Thyroid gland (tissue), 4 donors: ENCODE measurements around the gene RAB31. TPM values are rescaled to one million over a fixed set of nuclear protein-coding genes. Genes with fewer than 3 reads are reported as not detected.

Experiments
- DNase-seq, 2 donors: peaks; one replicate each; pipeline ENCODE4 v3.0.0-alpha.2; 2019
- H3K27ac ChIP-seq, 3 donors: fragments of 200-600 bp; sonication (generic); 1 replicate in 2 of 3; 2 replicates in 1 of 3; pipeline ENCODE4 v1.5.1; 2016 to 2019; ENCODE audit warnings: mild to moderate bottlenecking in 1 of 3, moderate library complexity in 1 of 3
- H3K27me3 ChIP-seq: fragments of 200-600 bp; sonication (generic); one replicate; pipeline ENCODE4 v1.5.1; 2019
- H3K36me3 ChIP-seq, 2 donors: fragments of 200-600 bp; sonication (generic); one replicate each; pipeline ENCODE4 v1.5.1; 2016 to 2019
- H3K4me1 ChIP-seq, 2 donors: fragments of 200-600 bp; sonication (generic); one replicate each; pipeline ENCODE4 v1.5.1; 2017 to 2019
- H3K4me3 ChIP-seq, 3 donors: fragments of 200-600 bp; sonication (generic); replicated peaks in 1 of 3; 1 replicate in 2 of 3; 2 replicates in 1 of 3; pipeline ENCODE4 v1.5.1; 2016; ENCODE audit warnings: mild to moderate bottlenecking in 1 of 3
- H3K9me3 ChIP-seq: fragments of 200-600 bp; sonication (generic); one replicate; pipeline ENCODE4 v1.5.1; 2017
- POLR2A ChIP-seq, 2 donors: fragments of 450-650 bp; IDR thresholded peaks; one replicate each; pipeline ENCODE4 v1.6.1; 2017; ENCODE audit warnings: antibody characterized with exemption in 2 of 2, mild to moderate bottlenecking in 2 of 2, moderate library complexity in 1 of 2
- WGBS, 2 donors: methylation state at CpG; one replicate each; pipeline ENCODE4 v1.1.5; 2017; 5-methylcytosine and 5-hydroxymethylcytosine counted together
- intact Hi-C: fragments of 100-400 bp; cut with DNase I; formaldehyde crosslinking; loops from one replicate; pipeline ENCODE4 v1.15.1; 2023
- total RNA-seq, 4 donors: library from RNA; depleted of rRNA; stranded (reverse); fragments of >200 nt; gene quantifications; one replicate each; pipeline ENCODE4 v1.2.3, GENCODE V29; 2016
- TF ChIP-seq, protein P1 (sequence below), 6 experiments: fragments of 200-600 bp in 3 of 6; fragments of 450-650 bp in 3 of 6; sonication (generic) in 3 of 6; IDR thresholded peaks; one replicate each; pipeline ENCODE4 v1.5.1; 2016 to 2019; ENCODE audit warnings: antibody characterized with exemption in 6 of 6, mild to moderate bottlenecking in 2 of 6, inconsistent platforms in 1 of 6, moderate library complexity in 1 of 6

The RAB31 gene
- total RNA-seq, 4 donors from 2014 or later, result 33.9 to 72.7 (median 40.8) TPM

DNA sequence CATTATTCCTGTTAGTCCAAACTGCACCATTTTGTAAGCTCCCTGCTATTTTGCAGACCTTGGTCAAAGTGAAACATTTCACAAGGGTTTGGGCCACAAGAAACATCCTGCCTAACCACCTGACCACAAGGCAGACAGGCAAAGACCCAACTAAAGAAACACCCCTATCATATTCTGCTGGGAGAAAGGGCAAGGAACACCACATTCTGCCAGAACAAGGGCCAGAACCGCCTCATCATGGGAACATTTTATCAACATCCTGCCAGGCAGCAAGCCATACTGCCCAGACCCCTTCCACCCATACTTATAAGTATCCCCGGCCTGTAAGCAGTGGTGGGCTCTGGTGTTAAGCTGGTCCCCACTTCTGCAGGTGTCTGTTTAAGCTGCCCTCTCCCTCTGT is 12.0 kb upstream of the RAB31 start:
- WGBS, 2 donors, result 100% methylated on average over 2 of the region's 2 CpGs
- Histone ChIP-seq H3K27ac (no peak overlapping the region), H3K36me3 (no peaks in the 10 kb centered on the region), H3K27me3 (no peaks in the 10 kb centered on the region), H3K9me3 (no peaks in the 10 kb centered on the region), H3K4me1 (no peaks in the 10 kb centered on the region), H3K4me3 (no peak overlapping the region)
- TF ChIP-seq, protein P1, sequence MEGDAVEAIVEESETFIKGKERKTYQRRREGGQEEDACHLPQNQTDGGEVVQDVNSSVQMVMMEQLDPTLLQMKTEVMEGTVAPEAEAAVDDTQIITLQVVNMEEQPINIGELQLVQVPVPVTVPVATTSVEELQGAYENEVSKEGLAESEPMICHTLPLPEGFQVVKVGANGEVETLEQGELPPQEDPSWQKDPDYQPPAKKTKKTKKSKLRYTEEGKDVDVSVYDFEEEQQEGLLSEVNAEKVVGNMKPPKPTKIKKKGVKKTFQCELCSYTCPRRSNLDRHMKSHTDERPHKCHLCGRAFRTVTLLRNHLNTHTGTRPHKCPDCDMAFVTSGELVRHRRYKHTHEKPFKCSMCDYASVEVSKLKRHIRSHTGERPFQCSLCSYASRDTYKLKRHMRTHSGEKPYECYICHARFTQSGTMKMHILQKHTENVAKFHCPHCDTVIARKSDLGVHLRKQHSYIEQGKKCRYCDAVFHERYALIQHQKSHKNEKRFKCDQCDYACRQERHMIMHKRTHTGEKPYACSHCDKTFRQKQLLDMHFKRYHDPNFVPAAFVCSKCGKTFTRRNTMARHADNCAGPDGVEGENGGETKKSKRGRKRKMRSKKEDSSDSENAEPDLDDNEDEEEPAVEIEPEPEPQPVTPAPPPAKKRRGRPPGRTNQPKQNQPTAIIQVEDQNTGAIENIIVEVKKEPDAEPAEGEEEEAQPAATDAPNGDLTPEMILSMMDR (IDR thresholded peaks at IDR 0.05), result no peak
- TF ChIP-seq POLR2A (IDR thresholded peaks at IDR 0.05), result no peak
- DNase-seq, result no peak
- intact Hi-C loops, result no loop called here

DNA sequence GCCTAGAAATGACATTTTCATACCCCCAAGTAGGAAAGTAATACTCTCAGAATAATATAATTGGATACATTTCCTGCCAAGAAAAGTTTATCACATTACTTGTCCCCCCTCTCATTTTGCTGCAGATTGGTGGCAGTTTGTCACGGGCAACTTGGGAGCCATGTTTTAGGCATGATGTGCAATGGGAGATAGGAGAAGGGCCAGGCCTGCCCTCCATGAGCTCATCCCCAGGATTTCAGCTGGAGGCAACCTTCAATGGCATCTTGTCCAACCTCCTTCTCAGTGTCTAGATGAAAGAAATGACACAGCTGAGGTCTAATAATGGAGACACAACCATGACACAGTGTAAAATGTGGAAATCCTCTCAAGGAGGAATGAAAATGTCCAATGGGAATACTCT is 11.4 kb upstream of the RAB31 start:
- Histone ChIP-seq H3K9me3 (no peaks in the 10 kb centered on the region), H3K27ac (peak overlapping the region in 1 of 3 donors; percentile 17), H3K27me3 (no peaks in the 10 kb centered on the region), H3K36me3 (no peaks in the 10 kb centered on the region), H3K4me1 (no peaks in the 10 kb centered on the region), H3K4me3 (no peak overlapping the region)
- WGBS, 2 donors, result 73 to 95% methylated on average over 1 of the region's 1 CpG
- no peak for DNase-seq
- TF ChIP-seq POLR2A (IDR thresholded peaks at IDR 0.05), result no peak
- TF ChIP-seq, protein P1 (IDR thresholded peaks at IDR 0.05), result no peak
- intact Hi-C loops, result no loop called here

- H3K4me1 ChIP-seq, result no peaks in the 10 kb centered on the region
- WGBS, 2 donors, result 84 to 90% methylated on average over 9 of the region's 9 CpGs
- no peaks in the 10 kb centered on the region for H3K9me3 ChIP-seq
- no peak overlapping the region for H3K4me3 ChIP-seq
- H3K36me3 ChIP-seq, result no peaks in the 10 kb centered on the region
- DNase-seq, result no peak
- peak overlapping the region in 1 of 3 donors; percentile 17 for H3K27ac ChIP-seq
- H3K27me3 ChIP-seq, result no peaks in the 10 kb centered on the region
- TF ChIP-seq, protein P1 (IDR thresholded peaks at IDR 0.05), result no peak
- TF ChIP-seq POLR2A (IDR thresholded peaks at IDR 0.05), result no peak
- intact Hi-C loops, result no loop called here
Measured at GRCh38 chr18:9697121-9697520, 11.0 kb upstream of the RAB31 start.

- Histone ChIP-seq H3K9me3 (no peaks in the 10 kb centered on the region), H3K27me3 (no peaks in the 10 kb centered on the region), H3K27ac (no peak overlapping the region), H3K4me3 (no peak overlapping the region), H3K4me1 (no peaks in the 10 kb centered on the region), H3K36me3 (no peaks in the 10 kb centered on the region)
- intact Hi-C loops, result no loop called here
- 84 to 90% methylated on average over 4 of the region's 4 CpGs for WGBS, 2 donors
- no peak for DNase-seq
- TF ChIP-seq POLR2A (IDR thresholded peaks at IDR 0.05), result no peak
- TF ChIP-seq, protein P1 (IDR thresholded peaks at IDR 0.05), result no peak
Measured at GRCh38 chr18:9698497-9698896, 9.6 kb upstream of the RAB31 start.

- intact Hi-C loops, result no loop called here
- TF ChIP-seq, protein P1 (IDR thresholded peaks at IDR 0.05), result no peak
- TF ChIP-seq POLR2A (IDR thresholded peaks at IDR 0.05), result no peak
- H3K27ac ChIP-seq, result no peak overlapping the region
- no peaks in the 10 kb centered on the region for H3K9me3 ChIP-seq
- no peak for DNase-seq
- no peak overlapping the region for H3K4me3 ChIP-seq
- no peaks in the 10 kb centered on the region for H3K36me3 ChIP-seq
- WGBS, 2 donors, result 67 to 73% methylated on average over 6 of the region's 6 CpGs
- no peaks in the 10 kb centered on the region for H3K27me3 ChIP-seq
- H3K4me1 ChIP-seq, result no peaks in the 10 kb centered on the region
Measured at GRCh38 chr18:9700261-9700796, 7.8 kb upstream of the RAB31 start.
